Astrocyte (in vitro differentiated cells and primary cell): ENCODE data around the gene PKNOX1. TPM values are rescaled to one million over a fixed set of nuclear protein-coding genes. Genes with fewer than 3 reads are reported as not detected.
"Not testable (repeated sequence)": the region's sequence is repeated elsewhere in the genome, so short reads cannot be mapped to it uniquely, and the experiment has no call there.

Experiments
- DNase-seq: peaks from one replicate; pipeline ENCODE4 v3.0.0-alpha.2; 2010; ENCODE audit warnings: low read depth
- FAIRE-seq: peaks from 2 replicates; lab custom pipeline; 2011; peaks lifted over from hg19 to GRCh38; lab: Jason Lieb, UNC
- H2AFZ ChIP-seq: 2 replicates; pipeline ENCODE4 v1.6.0; 2012; ENCODE audit warnings: low read depth, low read length, inconsistent platforms
- H3K27ac ChIP-seq: 2 replicates; pipeline ENCODE4 v1.5.1; 2011; ENCODE audit warnings: low read depth, low read length, inconsistent platforms
- H3K27me3 ChIP-seq: 2 replicates; pipeline ENCODE4 v1.6.0; 2011; ENCODE audit warnings: low read length, inconsistent platforms; ENCODE audit not compliant: insufficient read depth
- H3K36me3 ChIP-seq: 2 replicates; pipeline ENCODE4 v1.5.1; 2011; ENCODE audit warnings: low read length, inconsistent platforms; ENCODE audit not compliant: insufficient read depth
- H3K4me1 ChIP-seq: 2 replicates; pipeline ENCODE4 v1.5.1; 2011; ENCODE audit warnings: low read length, inconsistent platforms; ENCODE audit not compliant: insufficient read depth
- H3K4me2 ChIP-seq: 2 replicates; pipeline ENCODE4 v1.6.0; 2012; ENCODE audit warnings: low read length, inconsistent platforms
- H3K4me3 ChIP-seq: 2 replicates; pipeline ENCODE4 v1.5.1; 2011; ENCODE audit warnings: low read depth, mild to moderate bottlenecking, low read length, inconsistent platforms; ENCODE audit not compliant: insufficient read depth
- H3K79me2 ChIP-seq: 2 replicates; pipeline ENCODE4 v1.6.0; 2012; ENCODE audit warnings: mild to moderate bottlenecking, low read length, inconsistent platforms; ENCODE audit not compliant: insufficient read depth
- H3K9ac ChIP-seq: 2 replicates; pipeline ENCODE4 v1.6.0; 2012; ENCODE audit warnings: mild to moderate bottlenecking, low read length, inconsistent platforms
- H3K9me3 ChIP-seq: 2 replicates; pipeline ENCODE4 v1.5.1; 2012; ENCODE audit warnings: low read depth, mild to moderate bottlenecking, low read length, inconsistent platforms; ENCODE audit not compliant: insufficient read depth
- H4K20me1 ChIP-seq: 2 replicates; pipeline ENCODE4 v1.6.0; 2012; ENCODE audit warnings: low read length, inconsistent platforms; ENCODE audit not compliant: insufficient read depth
- H3K27ac Mint-ChIP-seq: one replicate; pipeline ENCODE4 v1.8.0; 2021; ENCODE audit warnings: mild to moderate bottlenecking, mixed read lengths; ENCODE audit not compliant: unreplicated experiment
- H3K27me3 Mint-ChIP-seq: one replicate; pipeline ENCODE4 v1.8.0; 2021; ENCODE audit warnings: low read depth, mixed read lengths; ENCODE audit not compliant: unreplicated experiment
- H3K36me3 Mint-ChIP-seq: one replicate; pipeline ENCODE4 v1.8.0; 2021; ENCODE audit warnings: low read depth, mixed read lengths; ENCODE audit not compliant: unreplicated experiment
- H3K4me1 Mint-ChIP-seq: one replicate; pipeline ENCODE4 v1.8.0; 2021; ENCODE audit warnings: low read depth, mixed read lengths; ENCODE audit not compliant: unreplicated experiment
- H3K4me3 Mint-ChIP-seq: one replicate; pipeline ENCODE4 v1.8.0; 2021; ENCODE audit warnings: mild to moderate bottlenecking, moderate library complexity, mixed read lengths; ENCODE audit not compliant: unreplicated experiment
- H3K9me3 Mint-ChIP-seq: one replicate; pipeline ENCODE4 v1.8.0; 2021; ENCODE audit warnings: mild to moderate bottlenecking, mixed read lengths; ENCODE audit not compliant: unreplicated experiment
- CTCF ChIP-seq: IDR thresholded peaks from 2 replicates; pipeline ENCODE4 v1.5.1; 2011; ENCODE audit warnings: low read depth, mild to moderate bottlenecking, inconsistent platforms, low read length, moderate library complexity; ENCODE audit not compliant: insufficient read depth
- EZH2 ChIP-seq: IDR thresholded peaks from 2 replicates; pipeline ENCODE4 v1.6.1; 2012; ENCODE audit warnings: mild to moderate bottlenecking, low read length, inconsistent platforms; ENCODE audit not compliant: insufficient read depth
- total RNA-seq: library from RNA; stranded (reverse); gene quantifications from 2 replicates; pipeline ENCODE4 v1.2.1, GENCODE V29; 2021

The PKNOX1 gene
- total RNA-seq, 1 donor from 2014 or later: 11.2 TPM

GRCh38 chr21:42951193-42951592 is 23.2 kb upstream of the PKNOX1 start:
- not testable (repeated sequence) for H3K36me3 ChIP-seq, H3K79me2 ChIP-seq, H3K4me3 ChIP-seq, H3K27ac ChIP-seq, H2AFZ ChIP-seq, H3K27me3 Mint-ChIP-seq, H3K9me3 Mint-ChIP-seq, H4K20me1 ChIP-seq, H3K4me3 Mint-ChIP-seq, DNase-seq, H3K9ac ChIP-seq, H3K4me1 Mint-ChIP-seq, FAIRE-seq, H3K4me1 ChIP-seq, H3K27me3 ChIP-seq, H3K27ac Mint-ChIP-seq, H3K9me3 ChIP-seq, H3K36me3 Mint-ChIP-seq, H3K4me2 ChIP-seq

- Histone ChIP-seq H3K27ac (no peak overlapping the region), H3K9ac (no peak overlapping the region), H4K20me1 (no peaks in the 10 kb centered on the region), H3K27me3 (no peaks in the 10 kb centered on the region), H3K4me1 (no peaks in the 10 kb centered on the region), H3K79me2 (no peaks in the 10 kb centered on the region), H3K36me3 (no peaks in the 10 kb centered on the region), H2AFZ (no peak overlapping the region), H3K4me2 (no peak overlapping the region), H3K9me3 (no peaks in the 10 kb centered on the region), H3K4me3 (no peak overlapping the region)
- Mint-ChIP-seq H3K9me3 (no peaks in the 10 kb centered on the region), H3K4me3 (no peak overlapping the region), H3K27me3 (no peaks in the 10 kb centered on the region), H3K36me3 (no peaks in the 10 kb centered on the region), H3K27ac (no peak overlapping the region), H3K4me1 (no peaks in the 10 kb centered on the region)
- FAIRE-seq (no peak), DNase-seq (no peak)
- TF ChIP-seq CTCF: no peak
- TF ChIP-seq EZH2: no peak
Observed at GRCh38 chr21:42956824-42957630, 17.3 kb upstream of the PKNOX1 start.

GRCh38 chr21:42958122-42958521 is 16.2 kb upstream of the PKNOX1 start:
- H3K9me3 Mint-ChIP-seq, H3K36me3 Mint-ChIP-seq, H3K27ac ChIP-seq, FAIRE-seq, H3K4me3 ChIP-seq, H3K27me3 Mint-ChIP-seq, H3K27ac Mint-ChIP-seq, H3K36me3 ChIP-seq, H3K9me3 ChIP-seq, H3K4me3 Mint-ChIP-seq, H3K4me2 ChIP-seq, H3K4me1 Mint-ChIP-seq, H3K79me2 ChIP-seq, H4K20me1 ChIP-seq, H3K9ac ChIP-seq, H3K27me3 ChIP-seq, H2AFZ ChIP-seq, H3K4me1 ChIP-seq, DNase-seq: not testable (repeated sequence)
